ACHN (cell line): ENCODE measurements around the gene HLCS.
"Not testable (repeated sequence)": the region's sequence is repeated elsewhere in the genome, so short reads cannot be mapped to it uniquely, and the experiment has no call there.

Experiments used
- DNase-seq: peaks from one replicate; pipeline ENCODE4 v3.0.0-alpha.2; 2015
- in situ Hi-C: cut with HindIII; loops from 2 replicates; pipeline ENCODE4 v1.10.0; 2017; ENCODE audit warnings: low sequenced_read_pairs, low pct_ligation_motif_present, low pct_unique_long_range_greater_than_20kb

HLCS gene

GRCh38 chr21:36962098-36962780, 4.2 kb downstream of the HLCS start:
- DNase-seq = no peak
- in situ Hi-C loops = no loop called here

GRCh38 chr21:36960676-36961284, 5.7 kb downstream of the HLCS start:
- no peak for DNase-seq
- in situ Hi-C loops = no loop called here

GRCh38 chr21:36959020-36959835, 7.2 kb downstream of the HLCS start:
- in situ Hi-C loops = no loop called here

GRCh38 chr21:36955783-36956182, 10.7 kb downstream of the HLCS start:
- in situ Hi-C loops = no loop called here
- no peak for DNase-seq

More at GRCh38 chr21:36959020-36959835, 7.2 kb downstream of the HLCS start:
- DNase-seq = peak; percentile 4

- DNase-seq, in situ Hi-C loops: not testable (repeated sequence)
Observed at GRCh38 chr21:36952331-36952730, 14.1 kb downstream of the HLCS start.

- in situ Hi-C loops = no loop called here
- no peak for DNase-seq
Observed at GRCh38 chr21:36949171-36950141, 17.0 kb downstream of the HLCS start.

- no peak for DNase-seq
- in situ Hi-C loops = no loop called here
Observed at GRCh38 chr21:36948686-36949085, 17.8 kb downstream of the HLCS start.

- in situ Hi-C loops = no loop called here
- DNase-seq = no peak
Observed at GRCh38 chr21:36946949-36947356, 19.5 kb downstream of the HLCS start.

- in situ Hi-C loops = no loop called here
- no peak for DNase-seq
Observed at GRCh38 chr21:36945496-36946138, 20.9 kb downstream of the HLCS start.

- no peak for DNase-seq
- in situ Hi-C loops = no loop called here
Observed at GRCh38 chr21:36936361-36937135, 29.9 kb downstream of the HLCS start.

- no peak for DNase-seq
- in situ Hi-C loops = no loop called here
Observed at GRCh38 chr21:36934864-36935420, 31.5 kb downstream of the HLCS start.

- in situ Hi-C loops = no loop called here
- no peak for DNase-seq
Observed at GRCh38 chr21:36932161-36932816, 34.2 kb downstream of the HLCS start.

GRCh38 chr21:36929622-36930021, 36.8 kb downstream of the HLCS start:
- peak; percentile 22 for DNase-seq

GRCh38 chr21:36928960-36929359, 37.5 kb downstream of the HLCS start:
- in situ Hi-C loops = no loop called here
- DNase-seq = no peak

More at GRCh38 chr21:36929622-36930021, 36.8 kb downstream of the HLCS start:
- in situ Hi-C loops = no loop called here

GRCh38 chr21:36927719-36928117, 38.8 kb downstream of the HLCS start:
- DNase-seq = peak; percentile 72
- in situ Hi-C loops = no loop called here

- no peak for DNase-seq
- in situ Hi-C loops = no loop called here
Observed at GRCh38 chr21:36926989-36927718, 39.3 kb downstream of the HLCS start.
